ENCODE data around the gene ALDH1L1.

ALDH1L1 gene

GRCh38 chr3:126191246-126191645 is 10.9 kb upstream of the ALDH1L1 start:
- DNase-seq: no peak

GRCh38 chr3:126187920-126188319 is 7.5 kb upstream of the ALDH1L1 start:
- no peak for DNase-seq

GRCh38 chr3:126186749-126187148 is 6.4 kb upstream of the ALDH1L1 start:
- DNase-seq: no peak

- no peak for DNase-seq
Measured at GRCh38 chr3:126186271-126186670, 5.9 kb upstream of the ALDH1L1 start.

- no peak for DNase-seq
Measured at GRCh38 chr3:126184465-126185000, 4.1 kb upstream of the ALDH1L1 start.

GRCh38 chr3:126181398-126181725 is 976 bp upstream of the ALDH1L1 start:
- no peak for DNase-seq

- DNase-seq: no peak
Measured at GRCh38 chr3:126179825-126180476, 435 bp downstream of the ALDH1L1 start.

- DNase-seq: no peak
Measured at GRCh38 chr3:126170073-126170777, 10.2 kb downstream of the ALDH1L1 start.

- no peak for DNase-seq
Measured at GRCh38 chr3:126167566-126167965, 12.8 kb downstream of the ALDH1L1 start.

GRCh38 chr3:126166009-126166408 is 14.4 kb downstream of the ALDH1L1 start:
- no peak for DNase-seq

- DNase-seq: no peak
Measured at GRCh38 chr3:126161309-126161708, 19.1 kb downstream of the ALDH1L1 start.

- no peak for DNase-seq
Measured at GRCh38 chr3:126160243-126161210, 19.9 kb downstream of the ALDH1L1 start.

- no peak for DNase-seq
Measured at GRCh38 chr3:126159476-126159875, 20.9 kb downstream of the ALDH1L1 start.

- DNase-seq: peak; percentile 33
Measured at GRCh38 chr3:126158912-126159454, 21.4 kb downstream of the ALDH1L1 start.

GRCh38 chr3:126158016-126158911 is 22.1 kb downstream of the ALDH1L1 start:
- DNase-seq: no peak

- DNase-seq: no peak
Measured at GRCh38 chr3:126157083-126157768, 23.2 kb downstream of the ALDH1L1 start.

- no peak for DNase-seq
Measured at GRCh38 chr3:126156468-126156867, 23.9 kb downstream of the ALDH1L1 start.

- no peak for DNase-seq
Measured at GRCh38 chr3:126155819-126156218, 24.6 kb downstream of the ALDH1L1 start.

- no peak for DNase-seq
Measured at GRCh38 chr3:126155280-126155640, 25.1 kb downstream of the ALDH1L1 start.

GRCh38 chr3:126154391-126155279 is 25.8 kb downstream of the ALDH1L1 start:
- no peak for DNase-seq

Data from hematopoietic multipotent progenitor cell treated with erythropoietin and hydrocortisone succinate and interleukin-3 and kit ligand, for 4 days (in vitro differentiated cells).